Transverse colon (tissue), 4 donors: ENCODE results near the gene NEDD1. TPM values are rescaled to one million over a fixed set of nuclear protein-coding genes. Genes with fewer than 3 reads are reported as not detected.

Experiments used
- DNase-seq: peaks from one replicate; pipeline ENCODE4 v3.0.0-alpha.2; 2019
- H3K27ac ChIP-seq, 4 donors: fragments of 200-600 bp; sonication (generic); 2 replicates each; pipeline ENCODE4 v1.5.1; 2016 to 2018; ENCODE audit warnings: inconsistent platforms in 4 of 4
- H3K27me3 ChIP-seq: fragments of 200-600 bp; sonication (generic); 2 replicates; pipeline ENCODE4 v1.5.1; 2017; ENCODE audit warnings: inconsistent platforms
- H3K36me3 ChIP-seq, 4 donors: fragments of 200-600 bp; sonication (generic); 2 replicates each; pipeline ENCODE4 v1.5.1; 2017 to 2019; ENCODE audit warnings: inconsistent platforms in 4 of 4
- H3K4me1 ChIP-seq, 4 donors: fragments of 200-600 bp; sonication (generic); 2 replicates each; pipeline ENCODE4 v1.5.1; 2017 to 2020; ENCODE audit warnings: inconsistent platforms in 4 of 4
- H3K4me3 ChIP-seq, 4 donors: fragments of 200-600 bp; sonication (generic); 1 replicate in 1 of 4; 2 replicates in 3 of 4; pipeline versions ENCODE4 v1.5.1 to v1.6.1; 2017 to 2019; ENCODE audit warnings: inconsistent platforms in 4 of 4
- H3K9me3 ChIP-seq, 2 donors: fragments of 200-600 bp; sonication (generic); 2 replicates each; pipeline ENCODE4 v1.5.1; 2017 to 2019; ENCODE audit warnings: inconsistent platforms in 2 of 2
- EP300 ChIP-seq: sonication (generic); formaldehyde crosslinking; IDR thresholded peaks from one replicate; pipeline ENCODE4 v1.6.1; 2017; ENCODE audit warnings: antibody characterized with exemption, low read depth
- POLR2A ChIP-seq: fragments of 450-650 bp; IDR thresholded peaks from one replicate; pipeline ENCODE4 v1.6.1; 2016; ENCODE audit warnings: antibody characterized with exemption, mild to moderate bottlenecking, moderate library complexity
- POLR2AphosphoS5 ChIP-seq, 3 donors: sonication (generic); formaldehyde crosslinking; IDR thresholded peaks; one replicate each; pipeline ENCODE4 v1.6.1; 2016; ENCODE audit warnings: antibody characterized with exemption in 3 of 3
- WGBS, 2 donors: methylation state at CpG; one replicate each; pipeline ENCODE4 v1.1.5; 2018; ENCODE audit warnings: low coverage in 1 of 2; 5-methylcytosine and 5-hydroxymethylcytosine counted together
- in situ Hi-C, 4 donors: fragments of 200-750 bp; cut with MboI; loops; one replicate each; pipeline versions ENCODE4 v1.15.0 to v1.15.1; 2017; ENCODE audit warnings: low sequenced_read_pairs in 3 of 4, low pct_ligation_motif_present in 1 of 4, low pct_unique_long_range_greater_than_20kb in 1 of 4
- intact Hi-C: fragments of 100-400 bp; cut with DNase I; formaldehyde crosslinking; loops from one replicate; pipeline ENCODE4 v1.15.1; 2023; ENCODE audit warnings: low total_unique reads
- total RNA-seq, 4 donors: library from RNA; depleted of rRNA; stranded (reverse); fragments of >200 nt; gene quantifications; one replicate each; pipeline ENCODE4 v1.1.0, GENCODE V29; 2016
- TF ChIP-seq, protein P1 (sequence below), 5 experiments: fragments of 200-600 bp in 3 of 5; fragments of 450-650 bp in 2 of 5; sonication (generic) in 3 of 5; IDR thresholded peaks; 1 replicate in 2 of 5; 2 replicates in 3 of 5; pipeline ENCODE4 v1.5.1; 2016 to 2017; ENCODE audit warnings: antibody characterized with exemption in 5 of 5, inconsistent platforms in 3 of 5, mild to moderate bottlenecking in 2 of 5, moderate library complexity in 1 of 5

NEDD1 gene
- 10 to 100 TPM in 1 of 4 donors, 1 to 10 TPM in 3; 5.6 to 16.7 (median 8.5) TPM for total RNA-seq

DNA sequence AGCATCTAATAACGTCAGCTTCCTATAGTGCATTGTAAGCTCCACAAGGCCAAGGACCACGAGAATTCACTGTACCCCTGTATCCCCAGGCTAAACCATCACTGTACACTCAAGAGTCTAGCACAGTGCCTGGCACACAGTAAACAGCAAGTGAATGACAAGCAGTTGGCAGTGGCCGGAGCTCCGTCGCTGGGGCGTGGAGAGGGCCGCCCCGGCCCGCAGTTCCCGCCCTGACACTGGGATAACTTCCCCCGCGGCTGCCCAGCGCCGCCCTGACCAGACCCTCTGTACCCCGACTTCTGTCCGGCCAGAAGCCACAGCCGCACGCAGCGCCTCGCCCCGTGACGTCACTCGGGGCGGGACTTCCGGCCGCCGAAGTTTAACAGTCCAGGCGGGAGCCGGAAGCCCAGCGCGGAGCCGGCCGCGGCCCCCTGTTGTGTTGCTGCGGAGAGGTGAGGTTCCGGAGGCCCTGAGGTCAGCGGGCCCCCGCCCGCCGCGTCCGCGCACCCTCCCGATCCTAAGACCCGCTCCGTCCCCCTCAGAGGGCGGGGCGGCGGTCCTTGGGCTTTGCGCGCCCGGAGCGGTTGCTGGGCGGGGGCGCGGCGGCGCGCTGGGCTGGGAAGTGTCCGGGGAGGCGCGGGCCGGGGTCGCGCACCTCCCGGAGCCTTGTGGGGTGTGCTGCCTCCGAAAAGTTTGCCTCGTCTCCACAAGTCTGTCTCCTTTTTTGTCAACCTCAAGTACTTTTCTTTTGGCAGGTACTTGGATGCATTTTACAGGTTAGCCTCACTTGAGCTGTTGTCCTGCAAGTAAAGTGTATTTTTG is at the start of gene NEDD1:
TSS of gene NEDD1 (plus strand) at position 409 of the 822 bp plus-strand sequence. CDS start 2,503 bp downstream, outside the sequence.
- TF ChIP-seq, protein P1, sequence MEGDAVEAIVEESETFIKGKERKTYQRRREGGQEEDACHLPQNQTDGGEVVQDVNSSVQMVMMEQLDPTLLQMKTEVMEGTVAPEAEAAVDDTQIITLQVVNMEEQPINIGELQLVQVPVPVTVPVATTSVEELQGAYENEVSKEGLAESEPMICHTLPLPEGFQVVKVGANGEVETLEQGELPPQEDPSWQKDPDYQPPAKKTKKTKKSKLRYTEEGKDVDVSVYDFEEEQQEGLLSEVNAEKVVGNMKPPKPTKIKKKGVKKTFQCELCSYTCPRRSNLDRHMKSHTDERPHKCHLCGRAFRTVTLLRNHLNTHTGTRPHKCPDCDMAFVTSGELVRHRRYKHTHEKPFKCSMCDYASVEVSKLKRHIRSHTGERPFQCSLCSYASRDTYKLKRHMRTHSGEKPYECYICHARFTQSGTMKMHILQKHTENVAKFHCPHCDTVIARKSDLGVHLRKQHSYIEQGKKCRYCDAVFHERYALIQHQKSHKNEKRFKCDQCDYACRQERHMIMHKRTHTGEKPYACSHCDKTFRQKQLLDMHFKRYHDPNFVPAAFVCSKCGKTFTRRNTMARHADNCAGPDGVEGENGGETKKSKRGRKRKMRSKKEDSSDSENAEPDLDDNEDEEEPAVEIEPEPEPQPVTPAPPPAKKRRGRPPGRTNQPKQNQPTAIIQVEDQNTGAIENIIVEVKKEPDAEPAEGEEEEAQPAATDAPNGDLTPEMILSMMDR (IDR thresholded peaks at IDR 0.05) = no peak
- TF ChIP-seq POLR2A (peak; percentile 74), POLR2AphosphoS5 (IDR thresholded peaks at IDR 0.05) (peak in 2 of 3 donors; percentile 77 to 79), EP300 (no peak)
- Histone ChIP-seq H3K27me3 (no peaks in the 10 kb centered on the region), H3K36me3 (no peaks in the 10 kb centered on the region), H3K27ac (peak within 1 kb of the TSS; percentile 87 to 92 (median 90)), H3K4me3 (peak within 1 kb of the TSS; percentile 80 to 90 (median 86)), H3K9me3 (no peaks in the 10 kb centered on the region), H3K4me1 (peaks cover 4 to 13% (median 10%) of the 10 kb centered on the region in 4 donors)
- intact Hi-C loops = no loop called here
- 0 to 1% methylated on average over 2 to 34 of the region's 68 CpGs for WGBS, 2 donors
- peak; percentile 89 for DNase-seq
- in situ Hi-C loops = no loop called here

GRCh38 chr12:96858162-96858561 is 48.9 kb upstream of the NEDD1 start:
- intact Hi-C loops (no loop called here), in situ Hi-C loops (no loop called here)
- WGBS, 2 donors = 56 to 67% methylated on average over 1 of the region's 1 CpG
- DNase-seq = no peak
- Histone ChIP-seq H3K27me3 (no peaks in the 10 kb centered on the region), H3K4me1 (no peaks in the 10 kb centered on the region), H3K36me3 (no peaks in the 10 kb centered on the region), H3K27ac (no peak overlapping the region), H3K4me3 (no peak overlapping the region), H3K9me3 (no peaks in the 10 kb centered on the region)
- TF ChIP-seq POLR2AphosphoS5 (IDR thresholded peaks at IDR 0.05) (no peak), EP300 (no peak)
- TF ChIP-seq, protein P1 (IDR thresholded peaks at IDR 0.05) = no peak

GRCh38 chr12:96861656-96862055 is 45.4 kb upstream of the NEDD1 start:
- WGBS, 2 donors = 76 to 78% methylated on average over 2 of the region's 2 CpGs
- in situ Hi-C loops = no loop called here
- TF ChIP-seq EP300 (no peak), POLR2A (no peak), POLR2AphosphoS5 (IDR thresholded peaks at IDR 0.05) (no peak)
- TF ChIP-seq, protein P1 (IDR thresholded peaks at IDR 0.05) = no peak
- H3K27ac ChIP-seq = no peak overlapping the region
- no peaks in the 10 kb centered on the region for H3K9me3 ChIP-seq
- H3K36me3 ChIP-seq = no peaks in the 10 kb centered on the region
- DNase-seq = no peak
- no peak overlapping the region for H3K4me3 ChIP-seq
- intact Hi-C loops = no loop called here
- H3K27me3 ChIP-seq = no peaks in the 10 kb centered on the region
- H3K4me1 ChIP-seq = no peaks in the 10 kb centered on the region

DNA sequence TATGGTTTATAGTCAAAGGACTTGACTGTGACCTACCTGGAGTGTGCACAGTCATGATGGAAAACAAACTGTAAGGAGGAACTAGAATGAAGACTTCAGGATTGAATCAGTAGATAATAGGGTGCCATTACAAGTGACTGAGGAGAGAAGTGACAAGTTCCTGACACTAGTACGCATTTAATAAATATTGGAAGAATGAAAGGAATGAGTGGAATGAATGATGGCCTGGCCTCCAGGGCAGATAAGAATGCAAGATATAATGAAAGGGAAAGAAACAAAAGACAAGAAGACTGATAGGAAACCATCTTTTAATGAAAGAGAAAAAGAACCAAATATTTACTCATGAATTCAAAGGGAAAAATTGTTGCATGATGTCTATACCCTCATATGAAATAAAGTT is 44.7 kb upstream of the NEDD1 start:
- 80 to 85% methylated on average over 1 of the region's 1 CpG for WGBS, 2 donors
- Histone ChIP-seq H3K4me3 (no peak overlapping the region), H3K9me3 (no peaks in the 10 kb centered on the region), H3K27me3 (no peaks in the 10 kb centered on the region), H3K36me3 (no peaks in the 10 kb centered on the region), H3K4me1 (no peaks in the 10 kb centered on the region), H3K27ac (no peak overlapping the region)
- in situ Hi-C loops = no loop called here
- TF ChIP-seq, protein P1 (IDR thresholded peaks at IDR 0.05) = no peak
- TF ChIP-seq POLR2AphosphoS5 (IDR thresholded peaks at IDR 0.05) (no peak), POLR2A (no peak), EP300 (no peak)
- no peak for DNase-seq
- intact Hi-C loops = no loop called here
